H1 (cell line): ENCODE data around the gene DHTKD1. TPM values are rescaled to one million over a fixed set of nuclear protein-coding genes. Genes with fewer than 3 reads are reported as not detected.

Experiments used
- CHD7 ChIP-seq: fragments of 300-600 bp; sonication (generic); IDR thresholded peaks from 2 replicates; pipeline ENCODE4 v1.7.1; 2012; ENCODE audit warnings: low read length, moderate library complexity, mild to moderate bottlenecking, inconsistent platforms; ENCODE audit not compliant: insufficient replicate concordance
- FOSL1 ChIP-seq: IDR thresholded peaks from 2 replicates; pipeline ENCODE4 v1.6.1; 2011; ENCODE audit warnings: mild to moderate bottlenecking, low read depth, low read length, moderate library complexity; ENCODE audit not compliant: insufficient read depth
- GABPA ChIP-seq: IDR thresholded peaks from 2 replicates; pipeline ENCODE4 v1.6.1; 2011; ENCODE audit warnings: mild to moderate bottlenecking, low read length, moderate library complexity, borderline replicate concordance; ENCODE audit not compliant: insufficient read depth
- KDM5A ChIP-seq: fragments of 200-600 bp; IDR thresholded peaks from 2 replicates; pipeline ENCODE4 v1.7.1; 2012; ENCODE audit warnings: mild to moderate bottlenecking, low read length, inconsistent platforms, mixed read lengths
- PHF8 ChIP-seq: fragments of 200-600 bp; sonication (generic); conservative IDR thresholded peaks from 2 replicates; pipeline ENCODE4 v1.7.1; 2012; ENCODE audit warnings: low read depth, mild to moderate bottlenecking, inconsistent platforms, low read length, moderate library complexity
- RAD21 ChIP-seq, 2 experiments: IDR thresholded peaks in 1 of 2; conservative IDR thresholded peaks in 1 of 2; 2 replicates each; pipeline ENCODE4 v1.6.1; 2011; ENCODE audit warnings: low read depth in 2 of 2, low read length in 2 of 2, improper control_type of control experiment in 1 of 2, inconsistent platforms in 1 of 2, mild to moderate bottlenecking in 1 of 2, moderate library complexity in 1 of 2
- RBBP5 ChIP-seq: IDR thresholded peaks from 2 replicates; pipeline ENCODE4 v1.7.1; 2012; ENCODE audit warnings: low read depth, mild to moderate bottlenecking, inconsistent platforms, low read length, moderate library complexity, borderline replicate concordance
- RNF2 ChIP-seq: fragments of 200-900, 300-1000 bp; sonication (generic); IDR thresholded peaks from 2 replicates; pipeline ENCODE4 v1.7.1; 2016; ENCODE audit warnings: borderline replicate concordance, low read depth, mild to moderate bottlenecking, antibody characterized with exemption, low read length; ENCODE audit not compliant: poor library complexity, severe bottlenecking; ENCODE audit errors: missing control alignments
- SUZ12 ChIP-seq: fragments of 200-600 bp; sonication (generic); IDR thresholded peaks from 2 replicates; pipeline ENCODE4 v1.6.1; 2012; ENCODE audit warnings: mild to moderate bottlenecking, inconsistent platforms, low read length, moderate library complexity, mixed read lengths
- polyA plus RNA-seq, 7 experiments: library from polyadenylated mRNA; depleted of rRNA in 3 of 7; stranded (reverse) in 5 of 7; unstranded in 2 of 7; fragments of >200 nt in 5 of 7; fragments of 200-250 nt in 2 of 7; gene quantifications; 1 replicate in 5 of 7; 2 replicates in 1 of 7; 4 replicates in 1 of 7; pipeline versions ENCODE4 v1.2.1 to v1.2.3, GENCODE V29; 2011 to 2013; ENCODE audit warnings: missing spikeins in 2 of 7, mixed read lengths in 2 of 7
- total RNA-seq: library from RNA; stranded (reverse); fragmentation: NEBNext Ultra II Directional; extraction: Animal tissue kit (Norgen Biotek cat#: 25700); gene quantifications from 2 replicates; pipeline ENCODE4 v1.2.1, GENCODE V29; 2021

Gene DHTKD1
- total and polyA plus RNA-seq, 2 of the 8 experiments (the other 6 are each of a cell fraction or from before 2014, with no cell fraction given), result 49.8 to 74.9 TPM

- TF ChIP-seq CHD7 (no peak), KDM5A (no peak), SUZ12 (no peak), RAD21 (IDR thresholded peaks at IDR 0.05 in 1 of 2, conservative IDR thresholded peaks at IDR 0.05 in 1 of 2; ENCODE audit: low read depth in 2 of 2, low read length in 2 of 2) (no peak), RNF2 (no peak), PHF8 (no peak), GABPA (no peak), RBBP5 (no peak), FOSL1 (no peak)
These were observed 23.2 kb upstream of the DHTKD1 start (continued) for GRCh38 chr10:12045596-12045995.
